ENCODE measurements around the gene GSTM1. TPM values are rescaled to one million over a fixed set of nuclear protein-coding genes. Genes with fewer than 3 reads are reported as not detected.

Gene GSTM1
- total RNA-seq, 2 donors from 2014 or later: 46.1 TPM; not detected in 1

DNA sequence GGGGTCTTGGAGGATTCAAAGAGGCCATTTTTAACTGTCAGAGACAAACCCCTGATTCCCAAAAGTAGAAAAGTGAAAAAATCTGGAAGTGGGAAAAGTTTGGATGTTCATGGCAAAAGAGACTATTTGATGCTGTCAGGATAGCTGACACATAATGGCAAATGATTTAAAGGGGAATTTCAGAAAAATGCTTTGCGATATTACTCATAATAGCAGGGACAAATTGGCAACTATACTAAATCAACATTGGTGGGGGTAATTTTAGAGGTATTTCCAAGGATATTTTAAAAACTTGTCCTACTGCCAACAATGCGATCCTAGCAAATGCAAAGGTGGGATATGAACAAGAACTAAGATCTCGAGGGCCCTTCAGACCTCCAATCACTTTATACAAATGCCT is 37.0 kb upstream of the GSTM1 start:
- no peak overlapping the region for H3K9ac ChIP-seq (ENCODE audit: low read depth in 2 of 2, low read length in 2 of 2)
- no peaks in the 10 kb centered on the region for H3K9me3 ChIP-seq
- no peaks in the 10 kb centered on the region for H3K27me3 ChIP-seq
- H3K4me1 ChIP-seq: no peaks in the 10 kb centered on the region
- no peak overlapping the region for H3K27ac ChIP-seq
- intact Hi-C loops (cut with DNase I): no loop called here
- no peaks in the 10 kb centered on the region for H3K36me3 ChIP-seq
- no peak overlapping the region for H3K4me3 ChIP-seq
- TF ChIP-seq, protein P1, sequence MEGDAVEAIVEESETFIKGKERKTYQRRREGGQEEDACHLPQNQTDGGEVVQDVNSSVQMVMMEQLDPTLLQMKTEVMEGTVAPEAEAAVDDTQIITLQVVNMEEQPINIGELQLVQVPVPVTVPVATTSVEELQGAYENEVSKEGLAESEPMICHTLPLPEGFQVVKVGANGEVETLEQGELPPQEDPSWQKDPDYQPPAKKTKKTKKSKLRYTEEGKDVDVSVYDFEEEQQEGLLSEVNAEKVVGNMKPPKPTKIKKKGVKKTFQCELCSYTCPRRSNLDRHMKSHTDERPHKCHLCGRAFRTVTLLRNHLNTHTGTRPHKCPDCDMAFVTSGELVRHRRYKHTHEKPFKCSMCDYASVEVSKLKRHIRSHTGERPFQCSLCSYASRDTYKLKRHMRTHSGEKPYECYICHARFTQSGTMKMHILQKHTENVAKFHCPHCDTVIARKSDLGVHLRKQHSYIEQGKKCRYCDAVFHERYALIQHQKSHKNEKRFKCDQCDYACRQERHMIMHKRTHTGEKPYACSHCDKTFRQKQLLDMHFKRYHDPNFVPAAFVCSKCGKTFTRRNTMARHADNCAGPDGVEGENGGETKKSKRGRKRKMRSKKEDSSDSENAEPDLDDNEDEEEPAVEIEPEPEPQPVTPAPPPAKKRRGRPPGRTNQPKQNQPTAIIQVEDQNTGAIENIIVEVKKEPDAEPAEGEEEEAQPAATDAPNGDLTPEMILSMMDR (IDR thresholded peaks at IDR 0.05): no peak
- DNase-seq: no peak

DNA sequence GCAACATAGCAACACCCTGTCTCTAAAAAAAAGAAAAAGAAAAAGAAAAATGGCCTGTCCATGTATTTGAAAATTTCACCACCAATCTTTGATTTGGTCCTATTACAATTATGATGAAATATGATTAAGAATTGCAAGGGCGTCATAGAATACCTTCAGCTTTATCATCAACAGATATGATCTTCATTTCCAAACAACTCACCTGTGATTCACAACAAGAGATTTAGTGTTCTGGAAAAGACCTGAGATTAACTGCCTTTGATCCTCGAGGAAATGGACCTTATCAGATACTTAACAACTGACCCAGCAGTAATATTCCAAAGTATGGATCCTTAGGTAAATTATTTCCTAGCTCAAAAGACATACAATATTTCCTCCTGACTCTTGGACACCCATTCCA is 35.2 kb upstream of the GSTM1 start:
- Histone ChIP-seq H3K36me3 (no peaks in the 10 kb centered on the region), H3K27me3 (no peaks in the 10 kb centered on the region), H3K9ac (ENCODE audit: low read depth in 2 of 2, low read length in 2 of 2) (no peak overlapping the region), H3K27ac (no peak overlapping the region), H3K4me1 (no peaks in the 10 kb centered on the region), H3K9me3 (no peaks in the 10 kb centered on the region), H3K4me3 (no peak overlapping the region)
- intact Hi-C loops (cut with DNase I): no loop called here
- DNase-seq: no peak
- TF ChIP-seq, protein P1 (IDR thresholded peaks at IDR 0.05): no peak

DNA sequence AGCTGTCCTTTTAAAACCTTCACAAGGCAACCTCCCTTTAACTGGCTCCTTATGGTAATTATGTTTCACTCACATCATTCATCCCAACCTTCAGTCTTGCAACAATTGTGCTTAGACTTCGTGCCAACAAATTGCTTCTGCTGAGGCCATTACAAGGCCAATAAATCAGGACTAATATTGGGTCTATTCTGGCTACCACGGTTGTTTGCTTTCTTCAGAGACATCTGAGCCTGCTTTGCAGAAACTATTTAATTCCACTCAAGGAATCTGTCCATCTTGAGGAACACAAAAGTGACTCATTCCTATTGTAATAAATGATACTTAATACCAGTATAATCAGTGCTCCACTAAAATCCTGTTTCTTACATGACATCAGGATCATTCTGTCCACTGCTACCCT is 34.3 kb upstream of the GSTM1 start:
- no peaks in the 10 kb centered on the region for H3K9me3 ChIP-seq
- no peaks in the 10 kb centered on the region for H3K4me1 ChIP-seq
- intact Hi-C loops (cut with DNase I): no loop called here
- no peaks in the 10 kb centered on the region for H3K27me3 ChIP-seq
- H3K27ac ChIP-seq: no peak overlapping the region
- TF ChIP-seq, protein P1 (IDR thresholded peaks at IDR 0.05): no peak
- no peak for DNase-seq
- no peak overlapping the region for H3K9ac ChIP-seq (ENCODE audit: low read depth in 2 of 2, low read length in 2 of 2)
- H3K4me3 ChIP-seq: no peak overlapping the region
- no peaks in the 10 kb centered on the region for H3K36me3 ChIP-seq

DNA sequence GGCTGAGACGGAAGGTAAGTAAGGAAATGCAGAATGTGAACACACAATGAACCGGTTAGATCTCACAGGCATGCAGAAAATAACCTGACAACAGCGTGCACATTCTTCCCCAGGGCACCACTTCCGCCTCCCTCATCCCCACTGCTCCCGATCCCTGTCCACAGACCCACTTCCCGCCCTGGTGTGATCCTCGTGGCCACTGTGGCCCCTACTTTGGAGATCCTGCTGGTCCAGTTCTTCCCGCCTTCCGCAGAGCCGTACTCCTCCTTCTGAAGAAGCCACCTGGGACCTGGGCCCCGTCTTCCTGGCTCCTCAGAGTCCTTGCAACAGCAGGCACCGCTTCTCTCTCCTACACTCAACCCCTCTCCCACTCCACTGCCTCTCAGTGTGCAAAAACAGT is 33.1 kb upstream of the GSTM1 start:
- no peaks in the 10 kb centered on the region for H3K27me3 ChIP-seq
- no peaks in the 10 kb centered on the region for H3K36me3 ChIP-seq
- intact Hi-C loops (cut with DNase I): no loop called here
- no peaks in the 10 kb centered on the region for H3K9me3 ChIP-seq
- H3K27ac ChIP-seq: no peak overlapping the region
- no peak overlapping the region for H3K4me3 ChIP-seq
- H3K4me1 ChIP-seq: no peaks in the 10 kb centered on the region
- TF ChIP-seq, protein P1 (IDR thresholded peaks at IDR 0.05): no peak
- DNase-seq: no peak
- no peak overlapping the region for H3K9ac ChIP-seq (ENCODE audit: low read depth in 2 of 2, low read length in 2 of 2)

DNA sequence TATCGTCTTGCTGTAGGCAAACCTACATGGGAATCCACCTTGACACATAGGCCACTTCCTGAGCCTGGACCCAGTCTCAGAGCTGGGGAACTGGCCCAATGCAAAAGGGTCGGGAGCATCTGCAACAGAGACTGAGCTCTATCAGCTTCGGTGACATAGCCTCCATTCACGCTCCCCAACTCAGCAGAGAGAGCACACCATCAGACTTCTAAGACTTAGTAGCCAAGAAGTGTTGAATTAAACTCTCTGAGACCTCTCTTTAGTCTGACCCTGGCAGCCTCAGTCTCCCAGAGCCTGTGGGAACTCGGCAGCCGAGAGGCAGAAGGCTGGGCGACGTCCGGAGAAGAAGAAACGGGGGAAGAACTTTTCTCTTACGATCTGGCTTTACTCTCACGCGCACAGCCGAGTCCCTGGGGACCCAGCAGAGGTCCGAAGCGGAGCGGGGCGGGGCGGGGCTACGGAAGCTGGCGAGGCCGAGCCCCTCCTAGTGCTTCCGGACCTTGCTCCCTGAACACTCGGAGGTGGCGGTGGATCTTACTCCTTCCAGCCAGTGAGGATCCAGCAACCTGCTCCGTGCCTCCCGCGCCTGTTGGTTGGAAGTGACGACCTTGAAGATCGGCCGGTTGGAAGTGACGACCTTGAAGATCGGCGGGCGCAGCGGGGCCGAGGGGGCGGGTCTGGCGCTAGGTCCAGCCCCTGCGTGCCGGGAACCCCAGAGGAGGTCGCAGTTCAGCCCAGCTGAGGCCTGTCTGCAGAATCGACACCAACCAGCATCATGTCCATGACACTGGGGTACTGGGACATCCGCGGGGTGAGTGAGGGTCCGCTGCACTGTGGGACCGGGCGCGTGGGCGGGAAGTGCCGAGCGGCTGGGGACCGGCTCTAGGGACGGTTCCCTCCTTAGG is 31.8 kb upstream of the GSTM1 start, which contains the start of gene GSTM4:
Gene GSTM4 (plus strand): TSS at position 485 of the 905 bp plus-strand sequence. CDS start 291 bp downstream, at position 776.
- Histone ChIP-seq H3K9ac (ENCODE audit: low read depth in 2 of 2, low read length in 2 of 2) (peak within 1 kb of the TSS; percentile 85 to 98), H3K36me3 (no peaks in the 10 kb centered on the region), H3K9me3 (no peaks in the 10 kb centered on the region), H3K27ac (peak within 1 kb of the TSS; percentile 62), H3K27me3 (no peaks in the 10 kb centered on the region), H3K4me3 (peak within 1 kb of the TSS; percentile 62), H3K4me1 (no peaks in the 10 kb centered on the region)
- intact Hi-C loops (cut with DNase I): no loop called here
- DNase-seq: peak; percentile 93
- TF ChIP-seq, protein P1 (IDR thresholded peaks at IDR 0.05): no peak
